Fibroblast of villous mesenchyme (primary cell): ENCODE measurements around the gene MCF2L. TPM values are rescaled to one million over a fixed set of nuclear protein-coding genes. Genes with fewer than 3 reads are reported as not detected.
"Not testable (repeated sequence)": the region's sequence is repeated elsewhere in the genome, so short reads cannot be mapped to it uniquely, and the experiment has no call there.

Source experiments
- DNase-seq: peaks from one replicate; pipeline ENCODE4 v3.0.0-alpha.2; 2010; ENCODE audit warnings: low read depth
- H3K4me3 ChIP-seq: 2 replicates; pipeline ENCODE4 v1.5.1; 2011; ENCODE audit warnings: low read depth, mild to moderate bottlenecking, low read length
- CTCF ChIP-seq: IDR thresholded peaks from 2 replicates; pipeline ENCODE4 v1.5.1; 2012; ENCODE audit warnings: low read depth, mild to moderate bottlenecking, low read length; ENCODE audit not compliant: insufficient read depth
- total RNA-seq: library from RNA; depleted of rRNA; stranded (reverse); fragments of >200 nt; gene quantifications from 2 replicates; pipeline ENCODE4 v1.2.3, GENCODE V29; 2012

Gene MCF2L
- total RNA-seq, 1 donor: under 0.01 TPM

- DNase-seq: no peak
Measured at GRCh38 chr13:113095146-113096051, 126.4 kb downstream of the MCF2L start.

GRCh38 chr13:113096052-113096744 is 127.2 kb downstream of the MCF2L start:
- no peak overlapping the region for H3K4me3 ChIP-seq
- no peak for DNase-seq
- TF ChIP-seq CTCF: no peak

More at GRCh38 chr13:113095146-113096051, 126.4 kb downstream of the MCF2L start:
- H3K4me3 ChIP-seq: no peak overlapping the region
- no peak for TF ChIP-seq CTCF

- no peak for TF ChIP-seq CTCF
- no peak overlapping the region for H3K4me3 ChIP-seq
- DNase-seq: no peak
Measured at GRCh38 chr13:113096745-113097305, 127.8 kb downstream of the MCF2L start.

DNA sequence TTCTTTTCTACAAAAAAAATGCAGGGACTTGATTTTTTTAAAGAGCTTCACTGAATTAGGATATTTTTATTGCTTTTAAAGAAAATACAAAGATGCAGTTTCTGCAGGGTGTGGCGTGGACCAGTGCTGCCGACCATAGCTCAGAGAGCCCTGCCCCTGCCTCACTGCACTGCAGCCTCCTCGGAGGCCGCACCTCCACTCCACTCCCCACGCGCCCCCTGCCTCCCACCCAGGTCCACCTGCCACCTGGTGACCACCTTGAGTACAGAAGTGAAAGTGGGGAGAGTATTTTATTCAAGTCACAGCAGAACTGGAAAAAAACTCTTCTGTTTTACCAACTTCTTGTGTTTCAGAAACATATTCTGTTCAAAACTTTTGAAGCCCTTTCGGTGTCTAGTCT is 128.6 kb downstream of the MCF2L start:
- no peak overlapping the region for H3K4me3 ChIP-seq
- DNase-seq: no peak
- TF ChIP-seq CTCF: no peak

DNA sequence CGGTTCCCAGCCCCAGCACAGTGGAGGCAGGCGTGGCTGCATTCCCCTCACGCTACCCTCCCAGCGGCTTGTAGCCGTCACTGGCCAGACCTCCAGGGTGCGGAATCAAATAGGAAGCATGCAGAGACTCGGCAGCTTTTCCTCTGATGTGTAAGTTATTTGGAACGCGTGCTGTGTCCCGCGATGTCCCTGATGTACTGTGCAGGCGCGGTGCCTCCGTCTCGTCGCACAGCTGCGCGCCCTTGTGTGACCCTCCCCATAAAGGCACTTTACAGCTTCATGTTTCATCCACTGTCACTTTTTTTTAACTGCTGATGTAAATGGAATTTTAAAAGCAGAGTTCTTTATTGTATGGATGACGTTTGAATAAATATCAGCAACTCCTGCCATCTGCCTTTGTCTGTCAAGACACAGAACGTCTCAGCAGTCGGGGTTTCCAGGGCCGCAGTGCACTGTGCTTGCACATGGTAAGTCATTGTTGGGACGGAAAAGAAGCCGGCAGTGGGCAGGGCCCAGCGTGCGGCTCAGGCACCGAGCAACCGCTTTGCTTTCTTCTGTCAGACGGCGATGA is 129.2 kb downstream of the MCF2L start:
- TF ChIP-seq CTCF: no peak
- peak; percentile 51 for DNase-seq
- no peak overlapping the region for H3K4me3 ChIP-seq

DNA sequence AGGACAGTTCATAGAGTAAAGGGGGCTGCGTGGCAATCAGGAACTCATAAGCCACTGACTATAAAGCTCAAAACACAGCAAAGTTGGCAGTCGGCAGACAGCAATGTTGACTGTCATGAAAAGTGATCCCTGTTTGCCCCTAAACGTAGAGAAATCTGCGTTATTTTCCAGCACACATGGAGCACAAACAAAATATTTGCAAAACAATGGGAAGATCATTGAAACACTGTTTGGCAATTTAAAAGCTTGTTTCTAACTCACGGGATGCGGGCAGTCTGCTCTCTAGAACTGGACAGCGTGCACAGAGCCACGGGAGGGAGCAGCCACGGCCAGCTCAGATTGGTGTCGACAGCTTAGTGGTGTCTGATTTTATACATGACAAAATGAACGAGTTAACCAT is 130.1 kb downstream of the MCF2L start:
- no peak overlapping the region for H3K4me3 ChIP-seq
- no peak for TF ChIP-seq CTCF
- no peak for DNase-seq

GRCh38 chr13:113102302-113102701 is 133.3 kb downstream of the MCF2L start:
- DNase-seq, H3K4me3 ChIP-seq: not testable (repeated sequence)
